Activated CD8-positive, alpha-beta T cell treated with anti-CD3 and anti-CD28 coated beads for 36 hours (primary cell): ENCODE results near the gene POLN. TPM values are rescaled to one million over a fixed set of nuclear protein-coding genes. Genes with fewer than 3 reads are reported as not detected.

Source experiments
- ATAC-seq: fragments of 200-7000 bp; cut with Tn5 transposase; one replicate; pipeline ENCODE4 v1.10.0; 2021; ENCODE audit warnings: mild to moderate bottlenecking, moderate library complexity
- CTCF ChIA-PET: fragments of 350-600 bp; sonication (Branson Sonifier 250); formaldehyde crosslinking; loops from one replicate; lab custom pipeline; 2021; ENCODE audit warnings: antibody characterized with exemption; lab: Charles Lee
- POLR2A ChIA-PET: fragments of 350-600 bp; sonication (Branson Sonifier 250); formaldehyde crosslinking; loops from one replicate; lab custom pipeline; 2021; ENCODE audit warnings: antibody characterized with exemption; lab: Charles Lee
- DNase-seq: peaks from one replicate; pipeline ENCODE4 v3.0.0-alpha.2; 2020
- H3K27ac Mint-ChIP-seq: one replicate; pipeline ENCODE4 v1.8.0; 2021; ENCODE audit warnings: mild to moderate bottlenecking, mixed read lengths
- H3K27me3 Mint-ChIP-seq: one replicate; pipeline ENCODE4 v1.8.0; 2021; ENCODE audit warnings: mixed read lengths
- H3K36me3 Mint-ChIP-seq: one replicate; pipeline ENCODE4 v1.8.0; 2021; ENCODE audit warnings: low read depth, mixed read lengths
- H3K4me1 Mint-ChIP-seq: one replicate; pipeline ENCODE4 v1.8.0; 2021; ENCODE audit warnings: low read depth, mixed read lengths
- H3K4me3 Mint-ChIP-seq: one replicate; pipeline ENCODE4 v1.8.0; 2021; ENCODE audit warnings: mild to moderate bottlenecking, moderate library complexity, mixed read lengths
- H3K9me3 Mint-ChIP-seq: one replicate; pipeline ENCODE4 v1.8.0; 2021; ENCODE audit warnings: mixed read lengths
- intact Hi-C: fragments of 100-400 bp; cut with micrococcal nuclease; formaldehyde crosslinking; loops from one replicate; pipeline ENCODE4 v1.10.0; 2022
- total RNA-seq, 2 experiments: library from RNA; stranded (reverse); gene quantifications; one replicate each; pipeline ENCODE4 v1.2.3, GENCODE V29; 2021
- TF ChIP-seq, protein P1 (sequence below): fragments of 200-600 bp; IDR thresholded peaks from one replicate; pipeline ENCODE4 v1.8.0; 2022; ENCODE audit warnings: antibody characterized with exemption, mild to moderate bottlenecking

POLN gene
- total RNA-seq, 2 experiments from 2014 or later, result 2.1 to 2.9 TPM

DNA sequence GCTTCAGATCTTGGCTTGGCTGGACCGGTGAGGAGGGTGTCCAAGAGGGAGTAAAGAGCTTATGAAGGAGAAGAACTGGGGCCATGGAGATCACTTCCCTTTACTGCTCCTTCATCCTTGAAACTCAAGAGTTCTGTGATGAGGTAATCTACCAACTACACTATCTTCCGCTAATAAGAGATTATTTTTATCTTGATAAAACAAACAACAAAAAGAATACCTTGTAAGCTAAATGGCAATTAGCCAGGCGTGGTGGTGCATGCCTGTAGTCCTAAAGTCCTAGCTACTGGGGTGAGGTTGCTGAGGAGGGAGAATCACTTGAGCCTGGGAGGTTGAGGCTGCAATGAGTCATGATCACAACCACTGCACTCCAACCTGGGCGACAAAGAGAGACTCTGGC, 47.4 kb downstream of the POLN start:
- intact Hi-C loops, result no loop called here
- no peaks in the 10 kb centered on the region for H3K36me3 Mint-ChIP-seq
- no peak overlapping the region for H3K4me3 Mint-ChIP-seq
- ATAC-seq, result no peak
- POLR2A ChIA-PET, result no interaction called here
- DNase-seq, result no peak
- H3K27ac Mint-ChIP-seq, result no peak overlapping the region
- no peaks in the 10 kb centered on the region for H3K27me3 Mint-ChIP-seq
- no peaks in the 10 kb centered on the region for H3K4me1 Mint-ChIP-seq
- H3K9me3 Mint-ChIP-seq, result no peaks in the 10 kb centered on the region
- CTCF ChIA-PET, result interaction anchor here (1.2 kb wide), 1 partner anchor 26 kb away, joined by 6 read pairs; no protein-coding TSS in a partner anchor
- TF ChIP-seq, protein P1, sequence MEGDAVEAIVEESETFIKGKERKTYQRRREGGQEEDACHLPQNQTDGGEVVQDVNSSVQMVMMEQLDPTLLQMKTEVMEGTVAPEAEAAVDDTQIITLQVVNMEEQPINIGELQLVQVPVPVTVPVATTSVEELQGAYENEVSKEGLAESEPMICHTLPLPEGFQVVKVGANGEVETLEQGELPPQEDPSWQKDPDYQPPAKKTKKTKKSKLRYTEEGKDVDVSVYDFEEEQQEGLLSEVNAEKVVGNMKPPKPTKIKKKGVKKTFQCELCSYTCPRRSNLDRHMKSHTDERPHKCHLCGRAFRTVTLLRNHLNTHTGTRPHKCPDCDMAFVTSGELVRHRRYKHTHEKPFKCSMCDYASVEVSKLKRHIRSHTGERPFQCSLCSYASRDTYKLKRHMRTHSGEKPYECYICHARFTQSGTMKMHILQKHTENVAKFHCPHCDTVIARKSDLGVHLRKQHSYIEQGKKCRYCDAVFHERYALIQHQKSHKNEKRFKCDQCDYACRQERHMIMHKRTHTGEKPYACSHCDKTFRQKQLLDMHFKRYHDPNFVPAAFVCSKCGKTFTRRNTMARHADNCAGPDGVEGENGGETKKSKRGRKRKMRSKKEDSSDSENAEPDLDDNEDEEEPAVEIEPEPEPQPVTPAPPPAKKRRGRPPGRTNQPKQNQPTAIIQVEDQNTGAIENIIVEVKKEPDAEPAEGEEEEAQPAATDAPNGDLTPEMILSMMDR, result no peak

DNA sequence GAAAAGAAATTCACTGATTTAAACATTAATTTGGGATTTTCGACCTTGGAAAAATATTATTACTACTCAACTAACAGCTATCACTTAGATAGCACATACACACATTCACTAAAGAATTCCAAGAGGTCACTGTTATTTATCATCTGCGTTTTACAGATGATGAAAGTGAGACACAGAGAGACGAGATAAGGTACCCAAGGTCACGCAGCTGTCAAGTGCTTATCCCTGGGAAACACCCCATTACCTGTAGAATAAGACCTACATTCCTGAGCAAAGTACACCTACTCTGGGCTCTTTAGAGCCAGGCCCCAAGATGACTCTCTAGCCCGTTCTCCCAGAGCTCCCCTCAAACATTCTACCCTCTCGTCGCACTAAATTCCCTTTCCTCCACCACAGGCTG, 48.6 kb downstream of the POLN start:
- no peak for ATAC-seq
- TF ChIP-seq, protein P1, result no peak

DNA sequence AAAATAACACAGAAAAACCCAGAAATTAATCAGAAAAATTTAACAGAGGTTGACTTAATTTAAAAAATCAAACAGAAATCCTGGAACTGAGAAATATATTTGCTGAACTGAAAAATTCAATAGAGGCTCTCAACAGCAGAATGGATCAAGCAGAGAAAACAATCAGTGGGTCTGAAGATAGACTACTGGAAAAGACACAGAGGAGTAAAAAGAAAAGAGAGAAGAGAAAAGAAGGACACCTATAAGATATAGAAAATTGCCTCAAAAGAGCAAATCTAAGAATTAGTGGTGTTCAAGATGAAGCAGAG, 55.1 kb downstream of the POLN start:
- TF ChIP-seq, protein P1, result no peak
- Mint-ChIP-seq H3K27ac (no peak overlapping the region), H3K4me3 (no peak overlapping the region), H3K4me1 (no peaks in the 10 kb centered on the region), H3K36me3 (peaks cover 12% of the 10 kb centered on the region), H3K9me3 (peaks cover 18% of the 10 kb centered on the region), H3K27me3 (no peaks in the 10 kb centered on the region)
- POLR2A ChIA-PET, result no interaction called here
- intact Hi-C loops, result no loop called here
- CTCF ChIA-PET, result no interaction called here
- ATAC-seq (no peak), DNase-seq (no peak)

More for the DNA sequence above, 48.6 kb downstream of the POLN start:
- POLR2A ChIA-PET, result no interaction called here
- H3K27me3 Mint-ChIP-seq, result no peaks in the 10 kb centered on the region
- no peak overlapping the region for H3K27ac Mint-ChIP-seq
- H3K4me3 Mint-ChIP-seq, result no peak overlapping the region
- H3K9me3 Mint-ChIP-seq, result no peaks in the 10 kb centered on the region
- H3K4me1 Mint-ChIP-seq, result no peaks in the 10 kb centered on the region
- H3K36me3 Mint-ChIP-seq, result no peaks in the 10 kb centered on the region
- no peak for DNase-seq
- intact Hi-C loops, result no loop called here
- CTCF ChIA-PET, result no interaction called here

DNA sequence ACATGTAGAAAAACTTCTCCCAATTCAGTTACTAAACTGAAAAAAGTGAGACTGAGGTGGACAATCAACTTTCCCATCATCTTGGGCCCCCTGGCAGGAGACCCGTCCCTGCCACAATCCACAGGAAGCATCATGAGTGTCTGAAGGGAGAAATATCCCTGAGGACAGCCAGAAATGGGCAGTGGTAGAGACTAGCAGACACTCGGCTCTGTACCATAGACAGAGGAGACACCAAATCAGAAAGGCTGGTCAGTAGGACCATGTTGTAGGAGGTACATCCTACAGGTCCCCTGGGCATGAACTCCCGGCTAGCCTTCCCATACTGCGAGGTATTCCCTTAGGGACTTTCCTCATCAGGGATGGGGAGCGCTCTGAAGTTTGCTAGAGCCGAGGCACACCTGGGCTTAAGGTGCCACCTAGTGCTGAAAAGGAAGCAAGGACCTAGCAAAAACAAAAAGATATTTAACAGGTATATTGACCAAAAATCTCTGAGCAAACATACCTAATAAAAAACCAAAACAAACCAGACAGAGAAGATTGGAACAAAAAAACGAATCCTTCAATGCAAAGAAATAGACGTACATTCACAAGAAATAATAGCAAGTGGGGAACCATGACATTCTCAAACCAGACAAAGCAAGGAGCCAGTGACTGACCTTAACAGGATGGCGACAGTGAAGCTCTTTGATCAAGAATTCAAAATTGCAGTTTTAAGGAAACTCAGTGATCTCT, 55.6 kb downstream of the POLN start:
- Mint-ChIP-seq H3K36me3 (peaks cover 14% of the 10 kb centered on the region), H3K27me3 (no peaks in the 10 kb centered on the region), H3K4me3 (no peak overlapping the region), H3K4me1 (no peaks in the 10 kb centered on the region), H3K9me3 (peaks cover 20% of the 10 kb centered on the region), H3K27ac (no peak overlapping the region)
- CTCF ChIA-PET, result no interaction called here
- intact Hi-C loops, result no loop called here
- TF ChIP-seq, protein P1, result no peak
- POLR2A ChIA-PET, result no interaction called here
- DNase-seq (no peak), ATAC-seq (no peak)

DNA sequence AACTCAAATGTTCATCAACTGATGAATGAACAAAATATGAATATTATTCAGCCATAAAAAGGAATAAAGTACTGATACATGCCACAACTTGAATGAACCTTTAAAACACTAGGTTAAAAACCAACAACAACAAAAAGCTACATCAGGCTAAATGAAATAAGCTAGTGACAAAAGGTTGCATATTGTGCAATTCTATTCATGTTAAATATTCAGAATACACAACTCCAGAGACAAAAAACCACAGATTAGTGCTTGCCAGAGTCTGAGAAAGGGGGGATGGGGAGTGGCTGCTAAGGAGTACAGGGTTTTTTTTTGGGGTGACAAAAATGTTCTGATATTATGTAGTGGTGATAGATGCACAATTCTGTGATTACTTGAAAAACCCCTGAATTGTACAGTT, 58.5 kb downstream of the POLN start:
- Mint-ChIP-seq H3K36me3 (peaks cover 14% of the 10 kb centered on the region), H3K27ac (no peak overlapping the region), H3K4me1 (no peaks in the 10 kb centered on the region), H3K9me3 (peaks cover 20% of the 10 kb centered on the region), H3K4me3 (no peak overlapping the region), H3K27me3 (no peaks in the 10 kb centered on the region)
- DNase-seq (no peak), ATAC-seq (no peak)
- TF ChIP-seq, protein P1, result no peak
- intact Hi-C loops, result no loop called here
- ChIA-PET POLR2A (interaction anchor here (0.7 kb wide), 1 partner anchor 476 kb away, joined by 4 read pairs; no protein-coding TSS in a partner anchor), CTCF (interaction anchor here (0.8 kb wide), 1 partner anchor 14 kb away, joined by 3 read pairs; no protein-coding TSS in a partner anchor)
